ENCODE measurements around the gene RAP1GAP.

Gene RAP1GAP

GRCh38 chr1:21607549-21608529 lies 61.3 kb downstream of the RAP1GAP start:
- no peak for DNase-seq

GRCh38 chr1:21605964-21606705 lies 63.0 kb downstream of the RAP1GAP start:
- no peak for DNase-seq

DNA sequence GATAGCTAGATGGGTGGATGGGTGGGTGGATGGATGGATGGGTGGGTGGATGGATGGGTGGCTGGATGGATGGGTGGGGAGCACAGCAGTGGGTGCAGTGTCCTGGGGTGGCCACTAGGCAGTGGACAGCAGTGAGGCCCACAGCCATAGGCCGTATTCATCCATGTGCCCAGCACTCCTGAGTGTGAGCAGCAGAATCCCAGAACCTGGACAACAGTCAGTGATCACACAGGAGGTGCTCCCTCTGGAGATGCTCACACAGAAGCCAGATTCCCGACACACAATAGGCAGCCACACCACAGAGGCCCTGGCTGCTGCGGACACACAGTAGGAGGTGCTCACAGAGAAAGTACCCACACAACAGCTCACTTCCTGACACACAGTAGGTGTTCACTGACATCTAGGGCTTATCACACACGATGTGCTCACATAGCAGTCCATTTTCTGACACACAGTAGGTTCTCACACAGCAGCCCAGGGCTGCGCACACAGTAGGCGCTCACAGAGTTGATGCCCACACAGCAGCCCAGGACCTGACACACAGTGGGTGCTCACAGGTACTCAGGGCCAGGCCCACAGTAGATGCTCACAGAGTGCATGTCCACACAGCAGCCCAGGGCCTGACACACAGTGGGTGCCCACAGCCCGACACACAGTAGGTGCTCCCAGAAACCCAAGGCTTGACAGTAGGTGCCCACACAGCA lies 64.0 kb downstream of the RAP1GAP start:
- no peak for DNase-seq

GRCh38 chr1:21604208-21604957 lies 64.8 kb downstream of the RAP1GAP start:
- DNase-seq: no peak

DNA sequence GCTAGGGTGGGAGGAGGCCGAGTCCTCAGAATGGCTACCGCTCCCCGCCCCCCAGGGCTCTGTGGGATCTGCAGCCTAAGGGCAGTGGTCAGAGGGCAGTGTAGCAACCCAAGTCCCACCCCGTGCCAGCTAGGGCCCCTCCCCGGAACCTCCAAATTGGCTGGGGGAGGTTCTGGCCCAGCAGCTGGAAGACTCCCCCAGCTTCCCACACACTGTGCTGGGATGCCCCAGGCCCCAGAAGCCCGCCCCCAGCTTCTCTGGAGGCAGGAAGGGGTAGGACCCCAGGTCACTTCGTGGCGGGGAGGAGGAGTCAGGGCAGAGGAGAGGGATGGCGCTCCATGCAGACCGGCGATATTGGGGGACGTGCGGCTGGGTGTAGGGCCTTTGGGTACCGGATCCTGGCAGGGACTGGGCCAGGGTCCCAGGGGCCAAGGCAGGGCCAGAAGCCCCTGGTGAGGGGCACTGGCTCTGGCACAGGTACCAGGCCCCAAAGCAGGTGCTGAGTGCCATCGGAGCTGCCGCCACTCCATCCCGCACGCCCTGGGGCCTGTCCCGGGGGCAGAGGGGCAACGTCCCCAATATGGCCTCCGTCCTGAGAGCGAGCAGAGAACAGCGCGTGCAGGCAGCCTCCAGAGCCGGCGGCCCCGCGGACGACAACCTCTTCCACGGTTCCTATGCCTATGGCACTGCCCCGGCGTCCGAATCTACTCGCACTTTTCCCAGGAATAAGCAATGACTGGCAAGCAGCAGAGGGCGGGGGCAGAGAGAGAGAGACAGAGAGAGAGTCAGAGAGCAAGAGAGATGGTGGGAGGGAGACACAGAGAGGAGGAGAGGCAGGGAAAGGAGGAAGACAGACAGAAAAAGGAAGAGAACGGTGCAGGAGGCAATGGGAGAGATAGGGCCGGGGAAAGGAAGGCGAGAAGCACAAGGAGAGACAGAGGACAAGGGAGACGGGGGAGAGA lies 65.7 kb downstream of the RAP1GAP start:
- no peak for DNase-seq

GRCh38 chr1:21601278-21602048 lies 67.7 kb downstream of the RAP1GAP start:
- DNase-seq: no peak

DNA sequence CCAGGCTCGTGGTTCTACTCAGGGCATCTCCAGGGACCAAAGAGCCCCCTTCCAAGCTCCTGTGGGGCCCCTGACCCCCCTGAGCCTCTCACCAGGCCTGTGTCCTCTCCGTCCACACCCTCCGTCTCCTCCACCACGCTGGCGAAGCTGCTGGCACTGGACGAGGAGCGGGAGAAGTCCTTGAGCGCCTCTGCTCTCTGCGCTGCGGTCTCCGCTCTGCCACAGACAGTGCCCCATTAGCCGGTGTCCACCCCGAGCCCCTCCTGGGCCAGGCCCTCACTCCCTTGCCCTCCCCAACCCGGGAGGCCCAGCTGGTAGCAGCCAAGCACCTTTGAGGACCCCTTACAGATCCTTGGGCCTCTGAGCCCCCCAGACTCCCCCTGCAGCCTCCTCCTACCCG lies 69.8 kb downstream of the RAP1GAP start:
- no peak for DNase-seq

GRCh38 chr1:21598904-21599303 lies 70.3 kb downstream of the RAP1GAP start:
- DNase-seq: no peak

DNA sequence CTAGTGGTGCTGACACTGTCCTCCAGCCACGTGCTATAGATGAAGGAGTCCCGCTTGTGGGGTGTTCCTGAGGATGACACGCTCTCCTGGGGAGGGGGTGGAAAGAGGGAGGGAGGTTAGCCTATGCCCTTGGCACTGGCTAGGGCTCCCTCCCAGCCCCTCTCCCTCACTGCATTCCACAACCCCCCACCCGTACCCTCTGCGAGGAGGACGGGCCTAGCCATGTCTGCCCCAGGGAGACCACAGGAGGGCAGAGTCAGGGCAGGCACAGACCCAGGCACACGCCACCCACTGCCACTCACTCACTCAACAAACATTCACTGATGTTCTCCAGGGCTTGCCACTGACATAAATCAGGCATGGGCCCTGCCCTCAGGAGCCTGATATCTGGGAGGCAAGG lies 70.7 kb downstream of the RAP1GAP start:
- no peak for DNase-seq

DNA sequence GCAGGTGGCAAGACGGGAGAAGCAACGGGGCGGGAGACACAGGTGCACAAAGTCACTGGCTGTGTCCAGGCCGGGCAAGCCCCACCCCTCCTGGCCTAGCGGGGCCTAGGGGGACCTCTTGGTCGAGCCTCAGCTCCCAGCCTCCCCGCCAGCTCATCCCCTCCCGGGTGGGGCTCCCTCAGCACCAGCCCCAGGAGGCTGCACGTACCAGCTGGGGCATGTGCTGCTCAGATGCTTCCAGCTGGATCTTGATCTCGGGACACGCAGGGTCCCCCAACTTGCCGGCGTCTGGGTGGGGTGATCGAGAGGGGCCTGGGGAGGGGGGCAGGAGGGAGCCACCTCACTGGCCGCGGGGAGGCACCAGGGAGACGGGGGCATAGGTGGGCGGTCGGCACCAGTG lies 71.4 kb downstream of the RAP1GAP start:
- DNase-seq: no peak

DNA sequence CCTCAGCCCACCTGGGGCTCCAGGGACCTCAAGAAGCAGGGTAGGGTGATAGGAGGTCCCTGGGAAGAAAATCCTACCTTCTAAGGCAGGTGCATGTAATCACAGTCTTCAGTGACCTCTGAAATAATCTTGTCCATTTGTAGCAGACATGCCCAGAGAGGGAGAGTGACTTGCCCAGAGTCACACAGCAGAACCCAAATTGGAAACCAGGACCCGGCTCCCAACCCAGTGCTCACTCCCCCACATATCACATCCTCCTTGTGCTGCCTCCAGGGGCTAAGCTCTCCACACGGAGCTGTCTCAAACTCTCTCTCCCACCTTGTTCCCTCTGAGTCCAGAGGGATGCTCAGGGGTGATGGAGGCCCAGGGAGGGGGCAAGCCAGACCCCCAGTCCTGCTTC lies 72.5 kb downstream of the RAP1GAP start:
- DNase-seq: no peak

DNA sequence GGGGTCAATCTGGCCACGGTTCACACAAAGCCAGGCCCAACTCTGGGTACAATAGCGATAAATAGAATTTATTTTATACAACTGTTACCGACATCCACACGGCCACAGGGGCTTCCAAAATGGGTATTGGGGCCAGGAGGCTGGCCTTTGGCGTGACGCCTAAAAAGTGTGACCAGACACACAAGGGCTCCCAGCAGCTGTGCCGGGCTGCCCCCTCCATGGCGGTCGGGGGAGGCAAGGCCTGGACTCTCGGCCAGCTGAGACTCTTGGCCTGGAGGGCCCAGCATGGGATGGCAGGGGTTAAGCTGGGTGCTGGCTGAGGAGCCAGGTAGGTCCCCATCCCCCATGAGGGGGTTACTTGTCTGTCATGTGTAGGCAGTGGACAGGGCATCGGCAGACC lies 73.0 kb downstream of the RAP1GAP start:
- DNase-seq: no peak

DNA sequence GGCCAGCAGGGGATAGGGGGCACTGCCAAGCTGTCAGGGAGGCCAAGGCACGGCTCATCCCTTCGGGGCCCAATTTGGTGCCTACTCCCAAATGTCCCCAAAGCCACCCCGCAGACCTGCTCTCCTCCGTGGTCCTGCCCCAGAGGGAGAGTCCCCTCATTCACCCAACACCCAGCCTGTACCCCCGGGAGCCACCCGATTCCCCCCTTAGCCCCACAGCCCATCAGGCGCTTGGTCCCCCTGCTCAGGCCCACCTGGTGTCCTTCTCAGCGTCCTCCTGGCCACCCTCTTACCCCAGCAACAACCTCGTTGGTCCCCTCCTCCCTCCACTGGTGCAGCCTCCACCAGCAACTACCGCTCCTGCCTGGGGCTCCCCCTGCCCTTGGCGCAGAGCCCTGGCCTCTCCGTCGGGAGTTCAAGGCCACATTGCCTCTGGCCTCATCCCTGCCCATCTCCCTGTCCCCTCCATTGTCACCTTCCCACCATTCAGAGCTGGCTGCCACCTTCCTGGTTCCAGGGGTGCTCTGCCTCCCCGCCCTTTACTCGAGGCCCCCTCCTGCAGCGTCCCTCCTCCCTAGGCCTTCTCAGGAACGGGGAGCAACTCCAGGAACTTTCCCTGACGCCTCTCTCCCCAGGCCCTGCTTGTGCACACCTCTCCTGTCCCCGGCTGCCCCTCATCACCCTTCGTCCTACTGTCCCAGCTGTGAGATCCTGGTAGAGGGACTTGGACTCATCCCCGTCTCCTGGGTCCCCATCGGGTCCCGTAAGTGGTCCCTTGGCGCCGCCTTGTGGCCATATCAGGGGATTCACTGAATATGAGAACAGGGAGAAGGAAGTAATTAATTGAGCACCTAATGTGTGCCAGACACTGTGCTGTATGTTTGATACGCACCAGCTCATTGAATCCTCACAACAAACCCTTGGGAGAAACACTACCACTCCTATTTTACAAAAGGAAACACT lies 73.9 kb downstream of the RAP1GAP start:
- DNase-seq: peak; percentile 11

GRCh38 chr1:21594501-21594900 lies 74.7 kb downstream of the RAP1GAP start:
- DNase-seq: no peak

DNA sequence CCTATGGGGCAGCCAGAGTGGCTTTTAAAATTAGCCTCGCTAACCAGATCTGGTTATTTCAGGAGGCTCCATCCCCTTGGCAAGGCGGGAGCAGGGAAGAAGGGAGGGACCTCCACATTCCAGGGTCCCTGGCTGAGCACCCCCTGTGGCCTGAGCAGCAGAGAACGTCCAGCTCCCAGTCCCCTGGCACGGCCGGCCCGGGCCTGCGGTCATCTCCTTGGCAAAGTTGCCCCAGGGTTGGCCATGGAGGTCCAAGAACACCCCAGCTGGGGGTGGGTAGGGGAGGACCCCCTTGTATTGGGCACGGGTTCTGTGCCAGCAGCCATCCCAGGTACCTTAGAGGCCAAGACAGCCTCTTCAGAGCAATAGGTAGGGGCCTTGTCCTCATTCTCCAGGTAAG lies 75.9 kb downstream of the RAP1GAP start:
- no peak for DNase-seq

GRCh38 chr1:21592086-21592865 lies 76.9 kb downstream of the RAP1GAP start:
- no peak for DNase-seq

DNA sequence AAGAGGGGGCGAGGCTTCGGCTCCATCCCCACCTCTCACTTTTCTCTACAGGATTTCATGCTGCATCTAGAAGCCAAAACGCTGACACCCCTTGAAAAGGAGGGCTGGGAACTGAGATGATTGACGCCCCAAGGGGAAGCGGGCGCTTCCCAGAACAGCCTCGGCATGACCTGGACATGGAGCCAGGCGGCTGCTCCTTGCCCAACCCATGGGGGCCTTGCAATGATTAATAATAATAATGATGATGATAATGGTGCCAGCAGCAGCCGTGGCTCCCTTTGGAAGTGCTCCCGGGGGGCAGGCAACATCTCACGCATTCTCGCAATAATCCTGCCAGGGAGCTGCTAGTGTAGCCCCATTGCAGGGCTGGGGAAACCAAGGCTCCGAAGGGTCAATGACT lies 78.2 kb downstream of the RAP1GAP start:
- no peak for DNase-seq

- DNase-seq: no peak
Measured at GRCh38 chr1:21590126-21590880, 78.9 kb downstream of the RAP1GAP start.

All from NCI-H446 treated with DMSO at 0.1 percent for 48 hours (cell line).